CD4-positive, alpha-beta T cell (primary cell): ENCODE measurements around the gene PTPRT. TPM values are rescaled to one million over a fixed set of nuclear protein-coding genes. Genes with fewer than 3 reads are reported as not detected.

ENCODE experiments used
- ATAC-seq: fragments of 200-7000 bp; cut with Tn5 transposase; one replicate; pipeline ENCODE4 v1.10.0; 2022; ENCODE audit warnings: mild to moderate bottlenecking; ENCODE audit not compliant: poor library complexity
- CTCF ChIA-PET: fragments of 350-600 bp; sonication (Branson Sonifier 250); formaldehyde crosslinking; loops from one replicate; lab custom pipeline; 2021; ENCODE audit warnings: antibody characterized with exemption, inconsistent platforms; lab: Charles Lee
- POLR2A ChIA-PET: fragments of 350-600 bp; sonication (Branson Sonifier 250); formaldehyde crosslinking; loops from one replicate; lab custom pipeline; 2021; ENCODE audit warnings: antibody characterized with exemption, inconsistent platforms; lab: Charles Lee
- DNase-seq, 14 experiments: peaks; one replicate each; pipeline ENCODE4 v3.0.0-alpha.2; 2013 to 2020; ENCODE audit warnings: mixed read lengths in 2 of 14
- H3K27ac ChIP-seq, 2 donors: one replicate each; pipeline versions ENCODE4 v1.5.1 to v1.7.0; 2013; ENCODE audit warnings: low read length in 2 of 2, low read depth in 1 of 2, mild to moderate bottlenecking in 1 of 2
- H3K27me3 ChIP-seq, 2 experiments: 1 replicate in 1 of 2; 2 replicates in 1 of 2; pipeline versions ENCODE4 v1.6.1 to v1.7.0; 2013; ENCODE audit warnings: low read length in 2 of 2, control low read depth in 1 of 2, mild to moderate bottlenecking in 1 of 2, moderate library complexity in 1 of 2; ENCODE audit not compliant: insufficient read depth in 2 of 2, control insufficient read depth in 1 of 2
- H3K36me3 ChIP-seq: one replicate; pipeline ENCODE4 v1.6.1; 2013; ENCODE audit warnings: low read length, control low read depth; ENCODE audit not compliant: insufficient read depth
- H3K4me1 ChIP-seq: one replicate; pipeline ENCODE4 v1.6.1; 2013; ENCODE audit warnings: low read length, control low read depth; ENCODE audit not compliant: insufficient read depth
- H3K4me3 ChIP-seq: one replicate; pipeline ENCODE4 v1.5.1; 2013; ENCODE audit warnings: mild to moderate bottlenecking, low read length, moderate library complexity
- H3K9me3 ChIP-seq, 2 experiments: 1 replicate in 1 of 2; 2 replicates in 1 of 2; pipeline versions ENCODE4 v1.6.1 to v1.7.0; 2013; ENCODE audit warnings: low read length in 2 of 2, mild to moderate bottlenecking in 2 of 2, control low read depth in 1 of 2, moderate library complexity in 1 of 2; ENCODE audit not compliant: control insufficient read depth in 1 of 2, insufficient read depth in 1 of 2
- H3K27ac Mint-ChIP-seq: one replicate; pipeline ENCODE4 v1.8.0; 2020; ENCODE audit warnings: mixed read lengths
- H3K27me3 Mint-ChIP-seq: one replicate; pipeline ENCODE4 v1.8.0; 2021; ENCODE audit warnings: mixed read lengths
- H3K36me3 Mint-ChIP-seq: one replicate; pipeline ENCODE4 v1.8.0; 2021; ENCODE audit warnings: low read depth, mixed read lengths
- H3K4me1 Mint-ChIP-seq: one replicate; pipeline ENCODE4 v1.8.0; 2021; ENCODE audit warnings: low read depth, mixed read lengths
- H3K4me3 Mint-ChIP-seq: one replicate; pipeline ENCODE4 v1.8.0; 2020; ENCODE audit warnings: mild to moderate bottlenecking, mixed read lengths
- H3K9me3 Mint-ChIP-seq: one replicate; pipeline ENCODE4 v1.8.0; 2020; ENCODE audit warnings: mixed read lengths
- CTCF ChIP-seq: fragments of 200-600 bp; IDR thresholded peaks from one replicate; pipeline ENCODE4 v1.8.0; 2022; ENCODE audit warnings: antibody characterized with exemption, mild to moderate bottlenecking
- intact Hi-C, 2 experiments: fragments of 100-400 bp; cut with DNase I in 1 of 2; cut with micrococcal nuclease in 1 of 2; formaldehyde crosslinking; loops; one replicate each; pipeline versions ENCODE4 v1.15.1 to v1.9.0; 2023 to 2025; cut with DNase I, micrococcal nuclease
- total RNA-seq, 174 experiments: library from RNA in 2 of 174; stranded (reverse) in 2 of 174; gene quantifications; one replicate each; pipeline ENCODE4 v1.2.3 and lab custom pipeline; 2021 to 2026

The PTPRT gene
- total RNA-seq, 2 experiments from 2014 or later = not detected

GRCh38 chr20:43009532-43009931 is 180.2 kb downstream of the PTPRT start:
- intact Hi-C loops = no loop called here
- ChIA-PET POLR2A (no interaction called here), CTCF (no interaction called here)
- Histone ChIP-seq H3K4me3 (no peak overlapping the region), H3K9me3 (peaks cover 0 to 3% of the 10 kb centered on the region in 2 experiments), H3K27ac (no peak overlapping the region), H3K36me3 (no peaks in the 10 kb centered on the region), H3K27me3 (no peaks in the 10 kb centered on the region), H3K4me1 (no peaks in the 10 kb centered on the region)
- no peaks in the 10 kb centered on the region for H3K4me1 Mint-ChIP-seq
- DNase-seq = no peak
- no peaks in the 10 kb centered on the region for H3K36me3 Mint-ChIP-seq
- H3K27ac Mint-ChIP-seq = no peak overlapping the region
- no peak for TF ChIP-seq CTCF
- H3K27me3 Mint-ChIP-seq = no peaks in the 10 kb centered on the region
- no peaks in the 10 kb centered on the region for H3K9me3 Mint-ChIP-seq
- ATAC-seq = no peak
- H3K4me3 Mint-ChIP-seq = no peak overlapping the region

- ATAC-seq (no peak), DNase-seq (no peak)
- ChIA-PET CTCF (no interaction called here), POLR2A (no interaction called here)
- Mint-ChIP-seq H3K9me3 (no peaks in the 10 kb centered on the region), H3K27ac (no peak overlapping the region), H3K27me3 (no peaks in the 10 kb centered on the region), H3K4me1 (no peaks in the 10 kb centered on the region), H3K4me3 (no peak overlapping the region), H3K36me3 (no peaks in the 10 kb centered on the region)
- TF ChIP-seq CTCF = no peak
- Histone ChIP-seq H3K4me1 (no peaks in the 10 kb centered on the region), H3K27ac (no peak overlapping the region), H3K9me3 (peaks cover 0 to 3% of the 10 kb centered on the region in 2 experiments), H3K27me3 (no peaks in the 10 kb centered on the region), H3K4me3 (no peak overlapping the region), H3K36me3 (no peaks in the 10 kb centered on the region)
- intact Hi-C loops = no loop called here
These were observed 182.2 kb downstream of the PTPRT start for GRCh38 chr20:43007525-43007924.

- H3K4me3 ChIP-seq = no peak overlapping the region
- ATAC-seq = no peak
- H3K27ac Mint-ChIP-seq = no peak overlapping the region
- no peaks in the 10 kb centered on the region for H3K36me3 Mint-ChIP-seq
- intact Hi-C loops = no loop called here
- H3K36me3 ChIP-seq = no peaks in the 10 kb centered on the region
- H3K9me3 Mint-ChIP-seq = no peaks in the 10 kb centered on the region
- H3K4me3 Mint-ChIP-seq = no peak overlapping the region
- peaks cover 0 to 3% of the 10 kb centered on the region in 2 experiments for H3K9me3 ChIP-seq
- H3K27me3 Mint-ChIP-seq = no peaks in the 10 kb centered on the region
- ChIA-PET CTCF (no interaction called here), POLR2A (no interaction called here)
- no peak overlapping the region for H3K27ac ChIP-seq
- H3K4me1 ChIP-seq = no peaks in the 10 kb centered on the region
- DNase-seq = no peak
- no peaks in the 10 kb centered on the region for H3K4me1 Mint-ChIP-seq
- TF ChIP-seq CTCF = no peak
- no peaks in the 10 kb centered on the region for H3K27me3 ChIP-seq
These were observed 182.9 kb downstream of the PTPRT start for GRCh38 chr20:43006651-43007375.
